GM23338 (cell line): ENCODE results near the gene FAM20C.

Experiments used
- CREB1 ChIP-seq: fragments of 250-450 bp; sonication (Bioruptor Pico); IDR thresholded peaks from 2 replicates; pipeline ENCODE4 v1.5.0; 2020; ENCODE audit warnings: low read depth, mild to moderate bottlenecking, moderate library complexity
- EZH2 ChIP-seq: fragments of 200-600 bp; sonication (generic); IDR thresholded peaks from one replicate; pipeline ENCODE4 v1.8.0; 2017; ENCODE audit warnings: antibody characterized with exemption, mild to moderate bottlenecking, low read depth; ENCODE audit not compliant: unreplicated experiment
- EZH2phosphoT487 ChIP-seq: fragments of 200-600 bp; sonication (generic); IDR thresholded peaks from one replicate; pipeline ENCODE4 v1.8.1; 2018; ENCODE audit warnings: antibody characterized with exemption; ENCODE audit not compliant: unreplicated experiment
- JUNB ChIP-seq: IDR thresholded peaks from one replicate; pipeline ENCODE4 v1.6.1; 2016; ENCODE audit warnings: antibody characterized with exemption; ENCODE audit not compliant: unreplicated experiment
- POLR2AphosphoS5 ChIP-seq: IDR thresholded peaks from 2 replicates; pipeline ENCODE4 v1.6.1; 2016; ENCODE audit warnings: antibody characterized with exemption, low read depth
- STAT1 ChIP-seq: IDR thresholded peaks from one replicate; pipeline ENCODE4 v1.6.1; 2016; ENCODE audit warnings: antibody characterized with exemption; ENCODE audit not compliant: unreplicated experiment
- TF ChIP-seq, protein P1 (sequence below), 2 experiments: fragments of 200-600 bp in 1 of 2; sonication (generic) in 1 of 2; conservative IDR thresholded peaks; 2 replicates each; pipeline versions ENCODE4 v1.5.1 to v1.6.1; 2016 to 2017; ENCODE audit warnings: antibody characterized with exemption in 2 of 2, low read depth in 2 of 2, mild to moderate bottlenecking in 2 of 2, moderate library complexity in 1 of 2
- TF ChIP-seq, protein P2 (sequence below): IDR thresholded peaks from one replicate; pipeline ENCODE4 v1.6.1; 2018; ENCODE audit warnings: antibody characterized with exemption; ENCODE audit not compliant: unreplicated experiment

DNA sequence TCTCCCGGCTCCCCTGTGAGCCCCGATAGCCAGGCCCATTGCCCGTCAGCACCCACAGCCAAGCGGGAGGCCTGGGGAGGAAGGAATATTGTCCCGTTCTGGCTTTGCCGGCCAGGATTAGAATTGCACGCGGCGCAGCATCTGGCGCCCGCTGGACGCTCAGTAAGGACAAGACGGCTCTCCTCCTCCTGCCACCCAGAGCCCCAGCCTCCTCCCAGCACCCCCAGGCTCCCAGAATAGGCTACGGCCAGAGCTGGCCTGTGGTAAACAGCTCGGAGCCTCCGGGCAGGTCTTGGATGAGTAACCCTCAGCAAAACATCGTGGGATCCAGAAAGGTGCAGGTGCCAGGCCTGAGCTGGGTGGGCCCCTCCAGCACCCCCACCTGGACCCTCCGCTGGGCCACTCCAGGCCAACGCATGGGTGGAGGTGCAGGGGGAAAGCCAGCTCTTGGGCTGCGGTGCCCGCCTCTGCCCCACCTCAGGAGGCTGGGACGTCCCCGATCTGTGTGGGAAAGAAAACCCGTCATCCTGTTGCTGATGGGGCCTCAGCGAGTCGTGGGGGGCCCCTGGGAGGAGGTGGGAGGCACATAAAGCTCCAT is 5.8 kb upstream of the FAM20C start:
- TF ChIP-seq CREB1 (CRISPR knock-in tag) (no peak), EZH2 (no peak), STAT1 (no peak), EZH2phosphoT487 (no peak), POLR2AphosphoS5 (no peak), JUNB (no peak)
- TF ChIP-seq, protein P1, sequence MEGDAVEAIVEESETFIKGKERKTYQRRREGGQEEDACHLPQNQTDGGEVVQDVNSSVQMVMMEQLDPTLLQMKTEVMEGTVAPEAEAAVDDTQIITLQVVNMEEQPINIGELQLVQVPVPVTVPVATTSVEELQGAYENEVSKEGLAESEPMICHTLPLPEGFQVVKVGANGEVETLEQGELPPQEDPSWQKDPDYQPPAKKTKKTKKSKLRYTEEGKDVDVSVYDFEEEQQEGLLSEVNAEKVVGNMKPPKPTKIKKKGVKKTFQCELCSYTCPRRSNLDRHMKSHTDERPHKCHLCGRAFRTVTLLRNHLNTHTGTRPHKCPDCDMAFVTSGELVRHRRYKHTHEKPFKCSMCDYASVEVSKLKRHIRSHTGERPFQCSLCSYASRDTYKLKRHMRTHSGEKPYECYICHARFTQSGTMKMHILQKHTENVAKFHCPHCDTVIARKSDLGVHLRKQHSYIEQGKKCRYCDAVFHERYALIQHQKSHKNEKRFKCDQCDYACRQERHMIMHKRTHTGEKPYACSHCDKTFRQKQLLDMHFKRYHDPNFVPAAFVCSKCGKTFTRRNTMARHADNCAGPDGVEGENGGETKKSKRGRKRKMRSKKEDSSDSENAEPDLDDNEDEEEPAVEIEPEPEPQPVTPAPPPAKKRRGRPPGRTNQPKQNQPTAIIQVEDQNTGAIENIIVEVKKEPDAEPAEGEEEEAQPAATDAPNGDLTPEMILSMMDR (conservative IDR thresholded peaks at IDR 0.05; ENCODE audit: low read depth in 2 of 2), result no peak
- TF ChIP-seq, protein P2, sequence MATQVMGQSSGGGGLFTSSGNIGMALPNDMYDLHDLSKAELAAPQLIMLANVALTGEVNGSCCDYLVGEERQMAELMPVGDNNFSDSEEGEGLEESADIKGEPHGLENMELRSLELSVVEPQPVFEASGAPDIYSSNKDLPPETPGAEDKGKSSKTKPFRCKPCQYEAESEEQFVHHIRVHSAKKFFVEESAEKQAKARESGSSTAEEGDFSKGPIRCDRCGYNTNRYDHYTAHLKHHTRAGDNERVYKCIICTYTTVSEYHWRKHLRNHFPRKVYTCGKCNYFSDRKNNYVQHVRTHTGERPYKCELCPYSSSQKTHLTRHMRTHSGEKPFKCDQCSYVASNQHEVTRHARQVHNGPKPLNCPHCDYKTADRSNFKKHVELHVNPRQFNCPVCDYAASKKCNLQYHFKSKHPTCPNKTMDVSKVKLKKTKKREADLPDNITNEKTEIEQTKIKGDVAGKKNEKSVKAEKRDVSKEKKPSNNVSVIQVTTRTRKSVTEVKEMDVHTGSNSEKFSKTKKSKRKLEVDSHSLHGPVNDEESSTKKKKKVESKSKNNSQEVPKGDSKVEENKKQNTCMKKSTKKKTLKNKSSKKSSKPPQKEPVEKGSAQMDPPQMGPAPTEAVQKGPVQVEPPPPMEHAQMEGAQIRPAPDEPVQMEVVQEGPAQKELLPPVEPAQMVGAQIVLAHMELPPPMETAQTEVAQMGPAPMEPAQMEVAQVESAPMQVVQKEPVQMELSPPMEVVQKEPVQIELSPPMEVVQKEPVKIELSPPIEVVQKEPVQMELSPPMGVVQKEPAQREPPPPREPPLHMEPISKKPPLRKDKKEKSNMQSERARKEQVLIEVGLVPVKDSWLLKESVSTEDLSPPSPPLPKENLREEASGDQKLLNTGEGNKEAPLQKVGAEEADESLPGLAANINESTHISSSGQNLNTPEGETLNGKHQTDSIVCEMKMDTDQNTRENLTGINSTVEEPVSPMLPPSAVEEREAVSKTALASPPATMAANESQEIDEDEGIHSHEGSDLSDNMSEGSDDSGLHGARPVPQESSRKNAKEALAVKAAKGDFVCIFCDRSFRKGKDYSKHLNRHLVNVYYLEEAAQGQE, result no peak
